GM21381 (cell line): ENCODE data around the gene AUTS2.
A peak's percentile ranks its signal among the peaks of the same experiment; 100 is the strongest.

Source experiments
- ATAC-seq: cut with Tn5 transposase; IDR thresholded peaks from one replicate; pipeline ENCODE4 v1.9.1; 2021; ENCODE audit warnings: mild to moderate bottlenecking, moderate library complexity; ENCODE audit not compliant: unreplicated experiment

Gene AUTS2

GRCh38 chr7:70736715-70737460 is 1138.6 kb downstream of the AUTS2 start:
- no peak for ATAC-seq

- no peak for ATAC-seq
Measured at GRCh38 chr7:70738151-70738885, 1140.0 kb downstream of the AUTS2 start.

GRCh38 chr7:70739646-70740210 is 1141.5 kb downstream of the AUTS2 start:
- no peak for ATAC-seq

- ATAC-seq = no peak
Measured at GRCh38 chr7:70741666-70742065, 1143.4 kb downstream of the AUTS2 start.

- ATAC-seq = no peak
Measured at GRCh38 chr7:70743531-70744325, 1145.5 kb downstream of the AUTS2 start.

GRCh38 chr7:70744492-70744891 is 1146.2 kb downstream of the AUTS2 start:
- no peak for ATAC-seq

GRCh38 chr7:70749831-70750230 is 1151.6 kb downstream of the AUTS2 start:
- ATAC-seq = no peak

GRCh38 chr7:70751895-70752294 is 1153.6 kb downstream of the AUTS2 start:
- ATAC-seq = no peak

- ATAC-seq = no peak
Measured at GRCh38 chr7:70752794-70753241, 1154.5 kb downstream of the AUTS2 start.

GRCh38 chr7:70756789-70757188 is 1158.5 kb downstream of the AUTS2 start:
- no peak for ATAC-seq

- ATAC-seq = no peak
Measured at GRCh38 chr7:70758646-70759045, 1160.4 kb downstream of the AUTS2 start.

GRCh38 chr7:70759674-70760073 is 1161.4 kb downstream of the AUTS2 start:
- ATAC-seq = no peak

- ATAC-seq = peak; percentile 27
Measured at GRCh38 chr7:70761711-70762328, 1163.5 kb downstream of the AUTS2 start.

- ATAC-seq = no peak
Measured at GRCh38 chr7:70762696-70763095, 1164.4 kb downstream of the AUTS2 start.

GRCh38 chr7:70763961-70764691 is 1165.9 kb downstream of the AUTS2 start:
- ATAC-seq = peak; percentile 88

GRCh38 chr7:70764701-70765208 is 1166.5 kb downstream of the AUTS2 start:
- no peak for ATAC-seq

GRCh38 chr7:70765651-70766050 is 1167.4 kb downstream of the AUTS2 start:
- no peak for ATAC-seq

GRCh38 chr7:70766109-70766508 is 1167.8 kb downstream of the AUTS2 start:
- no peak for ATAC-seq

- no peak for ATAC-seq
Measured at GRCh38 chr7:70766694-70767093, 1168.4 kb downstream of the AUTS2 start.

- ATAC-seq = no peak
Measured at GRCh38 chr7:70770154-70770553, 1171.9 kb downstream of the AUTS2 start.
